HG03039 (cell line): Measurements from ENCODE around the gene SLC13A2.
"Not testable (repeated sequence)": the region's sequence is repeated elsewhere in the genome, so short reads cannot be mapped to it uniquely, and the experiment has no call there.

Experiments
- ATAC-seq: cut with Tn5 transposase; IDR thresholded peaks from one replicate; pipeline ENCODE4 v1.9.1; 2021; ENCODE audit warnings: mild to moderate bottlenecking, moderate library complexity; ENCODE audit not compliant: unreplicated experiment

The SLC13A2 gene

GRCh38 chr17:28473542-28473941, at the start of gene SLC13A2:
SLC13A2 (plus strand) TSS chr17:28473644; CDS start chr17:28473713, 69 bp downstream.
- ATAC-seq = no peak

GRCh38 chr17:28425206-28425605, 48.2 kb upstream of the SLC13A2 start:
- no peak for ATAC-seq

DNA sequence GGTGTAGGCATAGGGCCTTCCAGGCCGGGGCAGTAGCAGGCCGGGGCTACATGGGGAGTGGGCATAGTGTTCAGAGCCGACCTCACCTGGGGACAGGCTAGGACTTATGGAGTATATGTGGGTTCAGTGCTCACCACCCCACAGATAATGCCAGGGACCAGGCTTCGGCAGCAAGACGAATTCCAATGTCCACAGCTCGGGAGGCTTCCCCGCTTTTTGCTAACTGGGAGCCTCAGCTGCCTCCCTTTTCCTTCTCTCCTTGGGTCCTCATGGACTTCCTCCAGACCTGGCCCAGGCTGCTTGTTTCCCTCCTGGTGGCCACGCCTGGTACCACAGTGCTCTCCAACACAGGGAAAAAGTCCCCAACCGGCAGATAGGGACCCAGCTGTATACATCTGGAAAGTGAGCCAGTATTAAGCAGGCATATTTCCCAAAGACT, 47.3 kb upstream of the SLC13A2 start:
- no peak for ATAC-seq

GRCh38 chr17:28427371-28427770, 46.1 kb upstream of the SLC13A2 start:
- no peak for ATAC-seq

DNA sequence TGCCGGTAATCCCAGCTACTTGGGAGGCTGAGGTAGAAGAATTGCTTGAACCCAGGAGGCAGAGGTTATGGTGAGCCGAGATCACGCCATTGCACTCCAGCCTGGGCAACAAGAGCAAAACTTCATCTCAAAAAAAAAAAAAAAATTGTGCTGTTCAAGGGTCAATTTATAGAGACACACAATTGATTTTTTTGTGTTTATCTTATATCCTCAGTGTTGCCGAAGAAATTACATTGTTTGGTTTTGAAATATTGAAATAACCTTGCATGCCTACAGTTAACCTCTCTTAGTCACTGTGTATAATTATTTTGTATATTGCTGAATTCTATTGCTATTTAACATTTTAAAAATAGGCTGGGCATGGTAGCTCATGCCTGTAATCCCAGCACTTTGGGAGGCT, 45.5 kb upstream of the SLC13A2 start:
- ATAC-seq = not testable (repeated sequence)

GRCh38 chr17:28433721-28434120, 39.7 kb upstream of the SLC13A2 start:
- ATAC-seq = no peak

GRCh38 chr17:28434326-28434725, 39.1 kb upstream of the SLC13A2 start:
- not testable (repeated sequence) for ATAC-seq

DNA sequence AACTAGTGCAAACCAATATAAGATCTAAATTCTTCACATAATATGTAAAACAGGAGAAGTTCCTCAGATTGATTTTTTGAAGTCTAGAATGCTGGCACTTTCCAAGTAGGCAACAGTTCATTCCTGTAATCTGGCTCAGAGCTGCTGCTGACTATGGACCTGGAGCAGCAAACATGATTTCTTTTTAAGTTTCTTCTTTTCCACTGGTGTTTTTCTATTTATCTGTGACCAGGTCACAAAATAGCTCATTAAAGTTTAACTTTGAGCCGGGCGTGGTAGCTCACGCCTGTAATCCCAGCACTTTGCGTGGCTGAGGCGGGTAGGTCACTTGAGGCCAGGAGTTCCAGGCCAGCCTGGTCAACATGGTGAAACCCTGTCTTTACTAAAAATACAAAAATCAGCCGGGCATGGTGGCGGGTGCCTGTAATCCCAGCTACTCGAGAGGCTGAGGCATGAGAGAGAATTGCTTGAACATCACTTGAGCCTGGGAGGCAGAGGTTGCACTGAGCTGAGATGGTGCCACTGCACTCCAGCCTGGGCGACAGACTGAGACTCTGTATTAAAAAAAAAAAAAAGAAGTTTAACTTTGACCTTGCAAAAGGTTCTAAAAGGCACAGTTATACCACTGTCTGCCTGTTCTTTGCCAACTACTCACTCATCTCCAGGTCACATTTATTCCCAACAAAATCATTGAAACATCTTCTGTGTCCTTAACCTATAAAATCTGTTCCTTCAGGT, 29.4 kb upstream of the SLC13A2 start:
- no peak for ATAC-seq

DNA sequence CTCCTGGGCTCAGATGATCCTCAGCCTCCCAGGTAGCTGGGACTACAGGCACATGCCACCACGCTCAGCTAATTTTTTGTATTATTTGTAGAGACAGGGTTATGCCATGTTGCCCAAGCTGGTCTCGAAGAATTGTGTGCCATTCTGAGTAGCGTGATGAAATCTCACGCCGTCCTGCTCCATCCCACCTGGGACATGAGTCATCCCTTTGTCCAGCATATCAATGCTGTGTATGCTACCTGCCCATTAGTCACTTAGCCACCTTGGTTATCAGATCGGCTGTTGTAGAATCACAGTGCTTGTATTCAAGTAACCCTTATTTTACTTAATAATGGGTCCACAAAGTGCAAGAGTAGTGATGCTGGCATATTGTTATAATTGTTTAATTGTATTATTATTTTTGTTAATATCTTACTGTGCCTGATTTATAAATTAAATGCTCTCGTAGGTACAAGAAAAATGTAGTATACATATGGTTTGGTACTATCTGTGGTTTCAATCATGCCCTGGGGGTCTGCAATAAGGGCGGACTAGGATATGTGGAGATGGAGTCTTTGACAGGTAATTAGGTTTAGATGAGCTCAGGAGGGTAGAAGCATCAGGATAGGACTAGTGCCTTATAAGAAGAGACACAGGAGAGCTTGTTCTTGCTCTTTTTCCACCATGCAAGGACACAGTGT, 26.6 kb upstream of the SLC13A2 start:
- ATAC-seq = no peak

DNA sequence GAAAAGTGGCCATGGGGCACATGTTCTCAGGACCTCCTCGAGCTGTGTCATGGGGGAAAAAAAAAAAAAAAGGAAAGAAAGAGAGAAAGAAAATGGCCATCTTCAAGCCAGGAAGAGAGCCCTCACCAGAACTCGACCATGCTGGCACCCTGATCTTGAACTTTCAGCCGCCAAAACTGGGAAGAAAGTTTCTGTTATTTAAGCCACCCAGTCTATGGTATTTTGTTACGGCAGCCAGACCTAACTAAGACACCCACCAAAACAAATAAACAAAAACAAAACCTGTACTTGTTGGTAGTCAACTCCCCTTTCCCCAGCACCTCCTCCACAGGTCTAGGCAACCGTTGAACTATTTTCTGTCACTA, 26.1 kb upstream of the SLC13A2 start:
- ATAC-seq = no peak

DNA sequence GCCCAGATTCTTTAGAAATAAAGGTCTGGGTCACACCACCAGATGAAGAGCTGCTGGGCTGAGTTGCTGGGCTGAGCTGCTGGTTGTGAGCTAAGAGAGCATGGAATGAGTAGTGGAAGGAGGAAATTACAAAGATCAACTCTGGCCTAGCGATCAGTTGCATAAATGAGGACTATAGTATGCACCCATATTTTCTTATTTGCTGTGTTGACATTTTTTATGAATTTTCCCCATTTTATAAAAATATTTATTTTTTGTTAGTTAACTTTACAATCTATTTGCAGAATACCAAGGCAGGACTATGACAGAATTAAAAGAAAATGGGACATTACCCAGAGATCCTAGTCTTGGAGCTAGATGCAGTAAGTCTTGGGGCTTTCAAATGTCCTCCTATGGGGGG, 23.6 kb upstream of the SLC13A2 start:
- no peak for ATAC-seq

DNA sequence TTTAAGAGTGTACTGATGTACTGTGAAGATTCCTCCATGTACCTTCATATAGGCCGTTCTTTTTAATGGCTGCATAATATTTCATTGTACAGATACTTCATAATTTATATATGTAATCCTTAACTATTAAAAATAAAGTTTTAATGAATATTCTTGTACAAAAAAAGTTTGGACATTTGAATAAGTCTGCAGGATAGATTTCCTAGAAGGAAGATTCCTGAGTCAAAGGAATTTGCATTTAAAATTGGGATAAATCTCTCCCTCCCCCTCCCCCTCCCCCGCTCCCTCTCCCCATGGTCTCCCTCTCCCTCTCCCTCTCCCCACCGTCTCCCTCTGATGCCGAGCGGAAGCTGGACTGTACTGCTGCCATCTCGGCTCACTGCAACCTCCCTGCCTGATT, 15.6 kb upstream of the SLC13A2 start:
- no peak for ATAC-seq

DNA sequence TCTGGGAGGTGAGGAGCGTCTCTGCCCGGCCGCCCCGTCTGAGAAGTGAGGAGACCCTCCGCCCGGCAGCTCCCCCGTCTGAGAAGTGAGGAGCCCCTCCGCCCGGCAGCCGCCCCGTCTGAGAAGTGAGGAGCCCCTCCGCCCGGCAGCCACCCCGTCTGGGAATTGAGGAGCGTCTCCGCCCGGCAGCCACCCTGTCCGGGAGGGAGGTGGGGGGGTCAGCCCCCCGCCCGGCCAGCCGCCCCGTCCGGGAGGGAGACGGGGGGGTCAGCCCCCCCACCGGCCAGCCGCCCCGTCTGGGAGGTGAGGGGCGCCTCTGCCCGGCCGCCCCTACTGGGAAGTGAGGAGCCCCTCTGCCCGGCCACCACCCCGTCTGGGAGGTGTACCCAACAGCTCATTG, 14.6 kb upstream of the SLC13A2 start:
- ATAC-seq = not testable (repeated sequence)

GRCh38 chr17:28460901-28461300, 12.5 kb upstream of the SLC13A2 start:
- ATAC-seq = no peak

DNA sequence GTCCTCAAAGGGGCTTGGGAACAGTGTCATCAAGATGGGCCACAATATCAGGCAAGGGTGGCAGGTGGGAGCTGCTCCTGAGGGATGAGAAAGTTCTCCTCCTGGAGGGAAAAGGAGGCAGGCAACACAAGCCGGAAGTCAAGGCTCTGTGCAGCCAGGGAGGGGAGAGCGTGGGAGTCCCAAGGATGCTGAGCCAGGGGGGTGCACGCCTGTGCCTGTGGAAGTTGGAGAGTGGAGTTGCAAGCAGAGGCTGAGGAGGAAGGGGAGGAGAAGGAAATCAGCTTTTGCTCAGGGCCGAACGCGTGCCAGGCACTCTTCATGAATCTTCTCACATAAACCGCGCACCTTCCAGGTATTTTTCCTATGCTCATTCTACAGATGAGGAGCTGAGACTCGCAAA, 7.4 kb upstream of the SLC13A2 start:
- ATAC-seq = no peak

- no peak for ATAC-seq
These were observed 6.9 kb upstream of the SLC13A2 start for GRCh38 chr17:28466521-28467048.

- ATAC-seq = no peak
These were observed 5.9 kb upstream of the SLC13A2 start for GRCh38 chr17:28467456-28468025.

- not testable (repeated sequence) for ATAC-seq
These were observed 5.3 kb upstream of the SLC13A2 start for GRCh38 chr17:28468033-28468735.

DNA sequence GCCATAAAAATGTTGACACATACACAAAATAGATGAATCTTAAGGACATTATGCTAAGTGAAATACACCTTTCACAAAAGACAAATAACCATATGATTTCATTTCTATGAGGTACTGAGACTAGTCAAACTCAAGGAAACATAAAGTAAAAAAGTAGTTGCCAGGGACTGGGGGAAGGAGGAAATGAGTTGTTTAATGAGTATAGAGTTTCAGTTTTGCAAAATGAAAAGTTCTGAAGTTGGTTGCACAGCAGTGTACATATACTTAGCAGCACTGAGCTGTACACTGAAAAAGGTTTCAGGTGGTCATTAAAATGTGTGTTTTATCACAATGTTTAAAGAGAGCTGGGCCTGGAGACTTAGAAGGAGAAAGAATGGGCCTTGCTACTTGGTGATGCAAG, 4.7 kb upstream of the SLC13A2 start:
- ATAC-seq = no peak

DNA sequence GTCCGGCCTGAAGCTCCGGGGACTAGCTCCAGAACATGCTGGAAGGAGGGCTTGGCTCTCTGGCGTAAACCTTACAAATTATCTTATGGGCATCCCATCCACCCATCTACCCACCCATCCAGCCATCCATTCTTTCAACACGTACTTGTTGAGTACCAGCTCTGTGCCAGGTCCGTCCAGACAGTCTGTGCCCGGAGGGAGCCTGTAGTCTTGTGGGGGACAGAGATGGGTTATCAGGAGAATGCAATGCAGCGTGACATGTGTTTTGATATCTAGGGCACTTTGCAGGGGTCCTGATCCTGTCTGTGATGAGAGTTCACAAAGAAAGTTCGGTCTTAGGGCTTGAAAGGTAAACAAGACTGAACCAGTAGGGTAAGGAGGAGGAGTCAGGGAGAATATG, 4.1 kb upstream of the SLC13A2 start:
- ATAC-seq = no peak

- ATAC-seq = no peak
These were observed 3.1 kb upstream of the SLC13A2 start for GRCh38 chr17:28470266-28470913.
